ENCODE measurements around the gene PTGIS.

DNA sequence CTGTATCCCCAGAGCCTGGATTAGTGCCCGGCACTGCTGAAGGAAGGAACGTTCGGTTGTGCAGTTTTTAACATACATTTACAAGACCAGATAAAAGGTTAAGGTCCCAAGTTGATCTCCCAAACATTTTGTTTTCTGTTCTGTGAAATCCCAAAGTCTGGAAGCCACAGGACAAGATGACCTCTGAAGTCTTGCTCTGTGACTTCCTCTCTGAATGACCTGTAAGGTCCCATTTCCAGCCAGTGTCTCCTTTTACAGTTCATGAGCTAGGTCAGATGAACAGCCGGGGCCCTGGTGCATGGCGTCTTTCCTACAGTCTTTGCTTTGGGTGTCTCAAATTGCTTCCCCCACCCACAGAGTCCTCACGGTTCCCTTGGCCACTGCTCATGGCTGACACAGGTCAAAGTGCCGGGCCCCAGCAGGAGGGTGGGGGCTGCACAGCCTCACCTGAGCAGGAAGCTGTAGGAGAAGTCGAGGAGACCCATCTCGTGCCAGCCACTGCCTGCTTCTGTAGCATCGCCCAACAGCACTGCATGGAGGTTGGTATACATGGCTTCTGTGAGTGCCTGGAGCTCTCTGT, 24.0 kb downstream of the PTGIS start:
- no peak for TF ChIP-seq EZH2 (IDR thresholded peaks at IDR 0.05)
- TF ChIP-seq, protein P1, sequence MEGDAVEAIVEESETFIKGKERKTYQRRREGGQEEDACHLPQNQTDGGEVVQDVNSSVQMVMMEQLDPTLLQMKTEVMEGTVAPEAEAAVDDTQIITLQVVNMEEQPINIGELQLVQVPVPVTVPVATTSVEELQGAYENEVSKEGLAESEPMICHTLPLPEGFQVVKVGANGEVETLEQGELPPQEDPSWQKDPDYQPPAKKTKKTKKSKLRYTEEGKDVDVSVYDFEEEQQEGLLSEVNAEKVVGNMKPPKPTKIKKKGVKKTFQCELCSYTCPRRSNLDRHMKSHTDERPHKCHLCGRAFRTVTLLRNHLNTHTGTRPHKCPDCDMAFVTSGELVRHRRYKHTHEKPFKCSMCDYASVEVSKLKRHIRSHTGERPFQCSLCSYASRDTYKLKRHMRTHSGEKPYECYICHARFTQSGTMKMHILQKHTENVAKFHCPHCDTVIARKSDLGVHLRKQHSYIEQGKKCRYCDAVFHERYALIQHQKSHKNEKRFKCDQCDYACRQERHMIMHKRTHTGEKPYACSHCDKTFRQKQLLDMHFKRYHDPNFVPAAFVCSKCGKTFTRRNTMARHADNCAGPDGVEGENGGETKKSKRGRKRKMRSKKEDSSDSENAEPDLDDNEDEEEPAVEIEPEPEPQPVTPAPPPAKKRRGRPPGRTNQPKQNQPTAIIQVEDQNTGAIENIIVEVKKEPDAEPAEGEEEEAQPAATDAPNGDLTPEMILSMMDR (IDR thresholded peaks at IDR 0.05) = no peak
